ENCODE results near the gene CCDC12. TPM values are rescaled to one million over a fixed set of nuclear protein-coding genes. Genes with fewer than 3 reads are reported as not detected.

The CCDC12 gene
- total and polyA plus RNA-seq, 2 of the 13 experiments (the other 11 are each of a cell fraction or from before 2014, with no cell fraction given): 30.1 to 49.5 TPM

- Histone ChIP-seq H3K27ac (ENCODE audit: extremely low read length, insufficient read depth, low read length) (no peak overlapping the region), H3K4me3 (replicated peaks in 1 of 3; ENCODE audit: insufficient read depth in 1 of 3, low read depth in 2 of 3, low read length in 3 of 3) (no peak overlapping the region), H3K9ac (ENCODE audit: insufficient read depth, low read depth, low read length) (no peak overlapping the region), H3K4me1 (ENCODE audit: insufficient read depth, low read length) (peaks cover 5% of the 10 kb centered on the region; the same call in 1 of the 2 replicates), H3K9me3 (ENCODE audit: low read length) (no peaks in the 10 kb centered on the region), H2AFZ (ENCODE audit: low read length) (no peak overlapping the region), H3K36me3 (replicated peaks in 1 of 2; ENCODE audit: control insufficient read depth in 1 of 2, insufficient read depth in 2 of 2, low read length in 2 of 2) (peaks cover 6 to 21% of the 10 kb centered on the region in 2 experiments; a peak in 4 of 5 replicates), H4K20me1 (ENCODE audit: insufficient read depth, low read length) (no peaks in the 10 kb centered on the region), H3K79me2 (ENCODE audit: insufficient read depth, low read length) (no peaks in the 10 kb centered on the region), H3K4me2 (ENCODE audit: low read depth, low read length) (no peak overlapping the region), H3K27me3 (ENCODE audit: control insufficient read depth in 1 of 2, insufficient read depth in 2 of 2, low read length in 2 of 2) (no peaks in the 10 kb centered on the region)
- intact Hi-C loops (cut with micrococcal nuclease; ENCODE audit: unreplicated experiment) (loop anchor here (10.0 kb wide), 1 partner anchor 53 kb away; no protein-coding TSS in a partner anchor), in situ Hi-C loops (cut with HindIII; ENCODE audit: extremely low pct_ligation_motif_present, low pct_unique_long_range_greater_than_20kb) (no loop called here)
- FAIRE-seq: no peak
- no peak for DNase-seq (ENCODE audit: low spot score)
- no peak for TF ChIP-seq JARID2 (CRISPR knock-in tag; IDR thresholded peaks at IDR 0.05; ENCODE audit: insufficient replicate concordance)
- no peak for TF ChIP-seq PITX1 (CRISPR knock-in tag; IDR thresholded peaks at IDR 0.05)
- no peak for TF ChIP-seq NFE2 (CRISPR knock-in tag; IDR thresholded peaks at IDR 0.05)
- TF ChIP-seq, protein P1, sequence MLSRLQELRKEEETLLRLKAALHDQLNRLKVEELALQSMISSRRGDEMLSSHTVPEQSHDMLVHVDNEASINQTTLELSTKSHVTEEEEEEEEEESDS (CRISPR knock-in tag; IDR thresholded peaks at IDR 0.05; ENCODE audit: borderline replicate concordance): no peak
- no peak for TF ChIP-seq ZNF260 (CRISPR knock-in tag; IDR thresholded peaks at IDR 0.05; ENCODE audit: borderline replicate concordance, low read depth)
- no peak for TF ChIP-seq THAP8 (CRISPR knock-in tag; IDR thresholded peaks at IDR 0.05; ENCODE audit: borderline replicate concordance)
- no peak for TF ChIP-seq ZBTB38 (CRISPR knock-in tag; IDR thresholded peaks at IDR 0.05)
- no peak for TF ChIP-seq ZBTB39 (CRISPR knock-in tag; IDR thresholded peaks at IDR 0.05)
- WGBS (ENCODE audit: low lambda C conversion rate): 76% methylated on average over 3 of the region's 6 CpGs
- ATAC-seq: no peak
- CTCF ChIA-PET (ENCODE audit: low intra/inter-chr PET ratio, low total read pairs): no interaction called here
- POLR2A ChIA-PET: no interaction called here
- no TSS peak for BruUV-seq (replicated peaks)
Observed at GRCh38 chr3:47011371-47011770, 34.8 kb upstream of the CCDC12 start.
